ENCODE measurements around the gene TTC9B.

GRCh38 chr19:40221858-40222619 is 3.9 kb upstream of the TTC9B start:
- TF ChIP-seq, protein P1, sequence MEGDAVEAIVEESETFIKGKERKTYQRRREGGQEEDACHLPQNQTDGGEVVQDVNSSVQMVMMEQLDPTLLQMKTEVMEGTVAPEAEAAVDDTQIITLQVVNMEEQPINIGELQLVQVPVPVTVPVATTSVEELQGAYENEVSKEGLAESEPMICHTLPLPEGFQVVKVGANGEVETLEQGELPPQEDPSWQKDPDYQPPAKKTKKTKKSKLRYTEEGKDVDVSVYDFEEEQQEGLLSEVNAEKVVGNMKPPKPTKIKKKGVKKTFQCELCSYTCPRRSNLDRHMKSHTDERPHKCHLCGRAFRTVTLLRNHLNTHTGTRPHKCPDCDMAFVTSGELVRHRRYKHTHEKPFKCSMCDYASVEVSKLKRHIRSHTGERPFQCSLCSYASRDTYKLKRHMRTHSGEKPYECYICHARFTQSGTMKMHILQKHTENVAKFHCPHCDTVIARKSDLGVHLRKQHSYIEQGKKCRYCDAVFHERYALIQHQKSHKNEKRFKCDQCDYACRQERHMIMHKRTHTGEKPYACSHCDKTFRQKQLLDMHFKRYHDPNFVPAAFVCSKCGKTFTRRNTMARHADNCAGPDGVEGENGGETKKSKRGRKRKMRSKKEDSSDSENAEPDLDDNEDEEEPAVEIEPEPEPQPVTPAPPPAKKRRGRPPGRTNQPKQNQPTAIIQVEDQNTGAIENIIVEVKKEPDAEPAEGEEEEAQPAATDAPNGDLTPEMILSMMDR (conservative IDR thresholded peaks at IDR 0.05; ENCODE audit: low read depth in 2 of 2) = peak; percentile 85 to 92
- TF ChIP-seq EZH2 (IDR thresholded peaks at IDR 0.05; ENCODE audit: low read depth, unreplicated experiment) (no peak), STAT1 (IDR thresholded peaks at IDR 0.05; ENCODE audit: unreplicated experiment) (no peak), POLR2AphosphoS5 (IDR thresholded peaks at IDR 0.05; ENCODE audit: low read depth) (no peak), REST (IDR thresholded peaks at IDR 0.05; ENCODE audit: unreplicated experiment) (no peak), EZH2phosphoT487 (IDR thresholded peaks at IDR 0.05; ENCODE audit: unreplicated experiment) (no peak), JUNB (IDR thresholded peaks at IDR 0.05; ENCODE audit: unreplicated experiment) (no peak), CREB1 (CRISPR knock-in tag; IDR thresholded peaks at IDR 0.05; ENCODE audit: low read depth) (no peak), ZNF114 (CRISPR knock-in tag; IDR thresholded peaks at IDR 0.05) (no peak), ZNF331 (CRISPR knock-in tag; IDR thresholded peaks at IDR 0.05; ENCODE audit: low read depth) (no peak)
